ENCODE results near the gene C1QTNF9B. TPM values are rescaled to one million over a fixed set of nuclear protein-coding genes. Genes with fewer than 3 reads are reported as not detected.

Gene C1QTNF9B
- total and polyA plus RNA-seq, 9 donors = 0.11 to 0.52 (median 0.32) TPM; not detected in 6

GRCh38 chr13:23921451-23921888 lies 24.2 kb upstream of the C1QTNF9B start:
- intact Hi-C loops (cut with DNase I) = loop anchor here in 3 of 4 donors (5.0 to 10.0 kb wide), 2 partner anchors 296 to 303 kb away; no protein-coding TSS in a partner anchor
- no peak overlapping the region for H3K4me3 ChIP-seq
- no peaks in the 10 kb centered on the region for H3K4me1 ChIP-seq (ENCODE audit: insufficient read depth)
- TF ChIP-seq EP300 (IDR thresholded peaks at IDR 0.05) (no peak), CTCF (IDR thresholded peaks at IDR 0.05) (peak in 2 of 3 donors; percentile 16 to 21)
- H3K27me3 ChIP-seq = no peaks in the 10 kb centered on the region
- no peak for DNase-seq
- H3K9me3 ChIP-seq = no peaks in the 10 kb centered on the region
- H3K27ac ChIP-seq = no peak overlapping the region
- H3K36me3 ChIP-seq = no peaks in the 10 kb centered on the region
- WGBS, 3 donors = 1 to 5% (median 4%) methylated on average over 2 of the region's 2 CpGs

- intact Hi-C loops (cut with DNase I) = no loop called here
- DNase-seq = no peak
- Histone ChIP-seq H3K9me3 (no peaks in the 10 kb centered on the region), H3K36me3 (no peaks in the 10 kb centered on the region), H3K4me1 (ENCODE audit: insufficient read depth) (no peaks in the 10 kb centered on the region), H3K27me3 (no peaks in the 10 kb centered on the region), H3K27ac (no peak overlapping the region), H3K4me3 (no peak overlapping the region)
- TF ChIP-seq CTCF (IDR thresholded peaks at IDR 0.05) = no peak
- no peak for TF ChIP-seq POLR2A (IDR thresholded peaks at IDR 0.05)
- TF ChIP-seq EP300 (IDR thresholded peaks at IDR 0.05) = no peak
- 89 to 96% (median 96%) methylated on average over 1 of the region's 1 CpG for WGBS, 3 donors
Observed at GRCh38 chr13:23919006-23919405, 21.7 kb upstream of the C1QTNF9B start.

- Histone ChIP-seq H3K27me3 (no peaks in the 10 kb centered on the region), H3K4me1 (ENCODE audit: insufficient read depth) (no peaks in the 10 kb centered on the region), H3K9me3 (no peaks in the 10 kb centered on the region), H3K36me3 (no peaks in the 10 kb centered on the region), H3K27ac (no peak overlapping the region), H3K4me3 (no peak overlapping the region)
- 73 to 77% (median 77%) methylated on average over 2 of the region's 2 CpGs for WGBS, 3 donors
- intact Hi-C loops (cut with DNase I) = no loop called here
- TF ChIP-seq CTCF (IDR thresholded peaks at IDR 0.05) (no peak), POLR2A (IDR thresholded peaks at IDR 0.05) (no peak), EP300 (IDR thresholded peaks at IDR 0.05) (no peak)
- DNase-seq = no peak
Observed at GRCh38 chr13:23918208-23918607, 20.9 kb upstream of the C1QTNF9B start.

- intact Hi-C loops (cut with DNase I) = no loop called here
- 94 to 98% (median 95%) methylated on average over 3 of the region's 3 CpGs for WGBS, 3 donors
- no peaks in the 10 kb centered on the region for H3K9me3 ChIP-seq
- no peak for DNase-seq
- no peaks in the 10 kb centered on the region for H3K4me1 ChIP-seq (ENCODE audit: insufficient read depth)
- no peaks in the 10 kb centered on the region for H3K27me3 ChIP-seq
- H3K4me3 ChIP-seq = no peak overlapping the region
- H3K36me3 ChIP-seq = no peaks in the 10 kb centered on the region
- no peak for TF ChIP-seq CTCF (IDR thresholded peaks at IDR 0.05)
- no peak overlapping the region for H3K27ac ChIP-seq
Observed at GRCh38 chr13:23915308-23915707, 18.0 kb upstream of the C1QTNF9B start.
